Ectodermal cell (in vitro differentiated cells): ENCODE data around the gene NLRP12.
"Not testable (repeated sequence)": the region's sequence is repeated elsewhere in the genome, so short reads cannot be mapped to it uniquely, and the experiment has no call there.

Experiments
- H3K27ac ChIP-seq: 2 replicates; pipeline ENCODE4 v1.7.0; 2013; ENCODE audit warnings: mild to moderate bottlenecking, low read depth, low read length; ENCODE audit not compliant: insufficient read depth, poor library complexity, severe bottlenecking
- H3K27me3 ChIP-seq: 2 replicates; pipeline ENCODE4 v1.7.0; 2013; ENCODE audit warnings: mild to moderate bottlenecking, low read length; ENCODE audit not compliant: insufficient read depth, control insufficient read depth, poor library complexity, severe bottlenecking
- H3K36me3 ChIP-seq: one replicate; pipeline ENCODE4 v1.7.0; 2013; ENCODE audit warnings: low read length; ENCODE audit not compliant: control insufficient read depth, insufficient read depth
- H3K4me1 ChIP-seq: one replicate; pipeline ENCODE4 v1.7.0; 2013; ENCODE audit warnings: low read length; ENCODE audit not compliant: control insufficient read depth, insufficient read depth
- H3K4me3 ChIP-seq: 2 replicates; pipeline ENCODE4 v1.7.0; 2013; ENCODE audit warnings: low read depth, low read length, control low read depth; ENCODE audit not compliant: insufficient read depth
- H3K9me3 ChIP-seq: 2 replicates; pipeline ENCODE4 v1.7.0; 2013; ENCODE audit warnings: mild to moderate bottlenecking, low read length, moderate library complexity; ENCODE audit not compliant: control insufficient read depth
- WGBS, 2 experiments: methylation state at CpG; one replicate each; pipeline ENCODE4 v1.1.7; 2013; ENCODE audit warnings: missing lambda C conversion rate in 2 of 2; 5-methylcytosine and 5-hydroxymethylcytosine counted together

The NLRP12 gene

GRCh38 chr19:53865918-53866864 lies 42.1 kb upstream of the NLRP12 start:
- H3K27me3 ChIP-seq = no peaks in the 10 kb centered on the region
- WGBS, 2 experiments = 1 to 2% methylated on average over 50 of the region's 50 CpGs
- peaks cover 5% of the 10 kb centered on the region for H3K36me3 ChIP-seq
- peak overlapping the region; percentile 100 for H3K27ac ChIP-seq
- no peaks in the 10 kb centered on the region for H3K9me3 ChIP-seq
- peak overlapping the region; percentile 63 for H3K4me3 ChIP-seq
- H3K4me1 ChIP-seq = peaks cover 5% of the 10 kb centered on the region

- H3K36me3 ChIP-seq = no peaks in the 10 kb centered on the region
- no peaks in the 10 kb centered on the region for H3K9me3 ChIP-seq
- 64 to 65% methylated on average over 9 of the region's 9 CpGs for WGBS, 2 experiments
- H3K27ac ChIP-seq = peak overlapping the region; percentile 100
- H3K27me3 ChIP-seq = no peaks in the 10 kb centered on the region
- peaks cover 4% of the 10 kb centered on the region for H3K4me1 ChIP-seq
- peak overlapping the region; percentile 63 for H3K4me3 ChIP-seq
Observed at GRCh38 chr19:53865523-53865917, 41.4 kb upstream of the NLRP12 start.

GRCh38 chr19:53864308-53864836 lies 40.3 kb upstream of the NLRP12 start:
- H3K36me3 ChIP-seq = no peaks in the 10 kb centered on the region
- no peaks in the 10 kb centered on the region for H3K9me3 ChIP-seq
- no peak overlapping the region for H3K27ac ChIP-seq
- H3K4me1 ChIP-seq = peaks cover 4% of the 10 kb centered on the region
- WGBS, 2 experiments = 92 to 93% methylated on average over 6 of the region's 6 CpGs
- H3K27me3 ChIP-seq = no peaks in the 10 kb centered on the region
- H3K4me3 ChIP-seq = no peak overlapping the region

- Histone ChIP-seq H3K4me1 (no peaks in the 10 kb centered on the region), H3K27ac (no peak overlapping the region), H3K27me3 (no peaks in the 10 kb centered on the region), H3K4me3 (no peak overlapping the region), H3K9me3 (no peaks in the 10 kb centered on the region), H3K36me3 (no peaks in the 10 kb centered on the region)
- WGBS, 2 experiments = 95 to 96% methylated on average over 2 of the region's 2 CpGs
Observed at GRCh38 chr19:53853707-53854106, 29.6 kb upstream of the NLRP12 start.

GRCh38 chr19:53849237-53849676 lies 25.1 kb upstream of the NLRP12 start:
- H3K4me3 ChIP-seq = no peak overlapping the region
- WGBS, 2 experiments = 92 to 93% methylated on average over 11 of the region's 11 CpGs
- no peak overlapping the region for H3K27ac ChIP-seq

GRCh38 chr19:53847555-53847954 lies 23.4 kb upstream of the NLRP12 start:
- Histone ChIP-seq H3K27me3 (no peaks in the 10 kb centered on the region), H3K4me3 (no peak overlapping the region), H3K36me3 (no peaks in the 10 kb centered on the region), H3K9me3 (no peaks in the 10 kb centered on the region), H3K27ac (no peak overlapping the region), H3K4me1 (no peaks in the 10 kb centered on the region)
- 81 to 83% methylated on average over 7 to 8 of the region's 8 CpGs for WGBS, 2 experiments

More at GRCh38 chr19:53849237-53849676, 25.1 kb upstream of the NLRP12 start:
- no peaks in the 10 kb centered on the region for H3K27me3 ChIP-seq
- no peaks in the 10 kb centered on the region for H3K36me3 ChIP-seq
- no peaks in the 10 kb centered on the region for H3K4me1 ChIP-seq
- H3K9me3 ChIP-seq = no peaks in the 10 kb centered on the region

- no peaks in the 10 kb centered on the region for H3K27me3 ChIP-seq
- no peak overlapping the region for H3K27ac ChIP-seq
- no peak overlapping the region for H3K4me3 ChIP-seq
- no peaks in the 10 kb centered on the region for H3K4me1 ChIP-seq
- H3K9me3 ChIP-seq = no peaks in the 10 kb centered on the region
- no peaks in the 10 kb centered on the region for H3K36me3 ChIP-seq
- 90 to 95% methylated on average over 9 of the region's 9 CpGs for WGBS, 2 experiments
Observed at GRCh38 chr19:53844849-53845246, 20.7 kb upstream of the NLRP12 start.

GRCh38 chr19:53840914-53841313 lies 16.8 kb upstream of the NLRP12 start:
- not testable (repeated sequence) for H3K27ac ChIP-seq, H3K4me1 ChIP-seq, H3K36me3 ChIP-seq, H3K4me3 ChIP-seq, H3K9me3 ChIP-seq, H3K27me3 ChIP-seq
- 88 to 91% methylated on average over 3 to 4 of the region's 4 CpGs for WGBS, 2 experiments

- not testable (repeated sequence) for H3K27ac ChIP-seq, H3K9me3 ChIP-seq, H3K36me3 ChIP-seq, H3K4me1 ChIP-seq, H3K27me3 ChIP-seq, H3K4me3 ChIP-seq
- WGBS, 2 experiments = 93 to 99% methylated on average over 11 to 12 of the region's 12 CpGs
Observed at GRCh38 chr19:53840241-53840640, 16.1 kb upstream of the NLRP12 start.

- H3K36me3 ChIP-seq, H3K4me3 ChIP-seq, H3K9me3 ChIP-seq, H3K4me1 ChIP-seq, H3K27me3 ChIP-seq, H3K27ac ChIP-seq: not testable (repeated sequence)
- WGBS, 2 experiments = 80 to 87% methylated on average over 3 to 4 of the region's 5 CpGs
Observed at GRCh38 chr19:53838446-53838845, 14.3 kb upstream of the NLRP12 start.
